ENCODE results near the gene HLCS.
"Not testable (repeated sequence)": the region's sequence is repeated elsewhere in the genome, so short reads cannot be mapped to it uniquely, and the experiment has no call there.

Gene HLCS

GRCh38 chr21:36850372-36850771 lies 116.1 kb downstream of the HLCS start:
- no peak for DNase-seq (ENCODE audit: low read depth in 3 of 3)

GRCh38 chr21:36849461-36850105 lies 116.9 kb downstream of the HLCS start:
- DNase-seq (ENCODE audit: low read depth in 3 of 3) = no peak

GRCh38 chr21:36848730-36849274 lies 117.7 kb downstream of the HLCS start:
- DNase-seq (ENCODE audit: low read depth in 3 of 3) = no peak

- DNase-seq (ENCODE audit: low read depth in 3 of 3) = no peak
Measured at GRCh38 chr21:36847189-36847588, 119.3 kb downstream of the HLCS start.

GRCh38 chr21:36846631-36847030 lies 119.8 kb downstream of the HLCS start:
- DNase-seq (ENCODE audit: low read depth in 3 of 3) = no peak

GRCh38 chr21:36845790-36846189 lies 120.7 kb downstream of the HLCS start:
- DNase-seq (ENCODE audit: low read depth in 3 of 3) = no peak

GRCh38 chr21:36845070-36845469 lies 121.4 kb downstream of the HLCS start:
- no peak for DNase-seq (ENCODE audit: low read depth in 3 of 3)

- DNase-seq (ENCODE audit: low read depth in 3 of 3) = no peak
Measured at GRCh38 chr21:36841866-36842265, 124.6 kb downstream of the HLCS start.

- no peak for DNase-seq (ENCODE audit: low read depth in 3 of 3)
Measured at GRCh38 chr21:36839735-36840134, 126.7 kb downstream of the HLCS start.

- no peak for DNase-seq (ENCODE audit: low read depth in 3 of 3)
Measured at GRCh38 chr21:36839123-36839522, 127.3 kb downstream of the HLCS start.

- DNase-seq (ENCODE audit: low read depth in 3 of 3) = no peak
Measured at GRCh38 chr21:36835383-36835795, 131.1 kb downstream of the HLCS start.

- no peak for DNase-seq (ENCODE audit: low read depth in 3 of 3)
Measured at GRCh38 chr21:36834192-36834591, 132.3 kb downstream of the HLCS start.

GRCh38 chr21:36830100-36830499 lies 136.4 kb downstream of the HLCS start:
- no peak for DNase-seq (ENCODE audit: low read depth in 3 of 3)

- DNase-seq (ENCODE audit: low read depth in 3 of 3) = no peak
Measured at GRCh38 chr21:36828891-36829515, 137.5 kb downstream of the HLCS start.

- DNase-seq (ENCODE audit: low read depth in 3 of 3) = no peak
Measured at GRCh38 chr21:36828208-36828607, 138.3 kb downstream of the HLCS start.

GRCh38 chr21:36825658-36826057 lies 140.8 kb downstream of the HLCS start:
- DNase-seq (ENCODE audit: low read depth in 3 of 3) = no peak

- no peak for DNase-seq (ENCODE audit: low read depth in 3 of 3)
Measured at GRCh38 chr21:36821032-36821299, 145.5 kb downstream of the HLCS start.

GRCh38 chr21:36820176-36821031 lies 146.1 kb downstream of the HLCS start:
- DNase-seq (ENCODE audit: low read depth in 3 of 3) = no peak

- DNase-seq (ENCODE audit: low read depth in 3 of 3) = no peak
Measured at GRCh38 chr21:36817732-36818450, 148.6 kb downstream of the HLCS start.

GRCh38 chr21:36816561-36817130 lies 149.8 kb downstream of the HLCS start:
- DNase-seq (ENCODE audit: low read depth in 3 of 3) = no peak

GRCh38 chr21:36816026-36816425 lies 150.4 kb downstream of the HLCS start:
- not testable (repeated sequence) for DNase-seq (ENCODE audit: low read depth in 3 of 3)

- DNase-seq (ENCODE audit: low read depth in 3 of 3) = no peak
Measured at GRCh38 chr21:36815284-36815683, 151.2 kb downstream of the HLCS start.
